WTC11 (cell line): ENCODE measurements around the gene OTULIN.

Experiments
- CTCF ChIP-seq: fragments of 200-600 bp; IDR thresholded peaks from 2 replicates; pipeline ENCODE4 v1.8.0; 2022; ENCODE audit warnings: antibody characterized with exemption
- GABPB1 ChIP-seq: sonication (generic); formaldehyde crosslinking; IDR thresholded peaks from 2 replicates; pipeline ENCODE4 v1.8.1; 2023; ENCODE audit warnings: mild to moderate bottlenecking, missing genetic modification reagents

GRCh38 chr5:14742498-14742897 is 78.0 kb downstream of the OTULIN start:
- TF ChIP-seq CTCF (no peak), GABPB1 (CRISPR knock-in tag) (no peak)
